Fibroblast of the aortic adventitia (primary cell): Measurements from ENCODE around the gene DOCK1. TPM values are rescaled to one million over a fixed set of nuclear protein-coding genes. Genes with fewer than 3 reads are reported as not detected.

ENCODE experiments used
- DNase-seq: peaks from one replicate; pipeline ENCODE4 v3.0.0-alpha.2; 2010; ENCODE audit warnings: low read depth
- H3K4me3 ChIP-seq: 2 replicates; pipeline ENCODE4 v1.5.1; 2011; ENCODE audit warnings: low read depth, mild to moderate bottlenecking, control low read depth, low read length, moderate library complexity
- CTCF ChIP-seq: IDR thresholded peaks from 2 replicates; pipeline ENCODE4 v1.5.1; 2011; ENCODE audit warnings: mild to moderate bottlenecking, low read length, control low read depth, inconsistent platforms; ENCODE audit not compliant: insufficient read depth
- total RNA-seq: library from RNA; depleted of rRNA; stranded (reverse); fragments of >200 nt; gene quantifications from 2 replicates; pipeline ENCODE4 v1.2.3, GENCODE V29; 2012; ENCODE audit warnings: low replicate concordance

Gene DOCK1
- total RNA-seq, 1 donor = 75.2 TPM

DNA sequence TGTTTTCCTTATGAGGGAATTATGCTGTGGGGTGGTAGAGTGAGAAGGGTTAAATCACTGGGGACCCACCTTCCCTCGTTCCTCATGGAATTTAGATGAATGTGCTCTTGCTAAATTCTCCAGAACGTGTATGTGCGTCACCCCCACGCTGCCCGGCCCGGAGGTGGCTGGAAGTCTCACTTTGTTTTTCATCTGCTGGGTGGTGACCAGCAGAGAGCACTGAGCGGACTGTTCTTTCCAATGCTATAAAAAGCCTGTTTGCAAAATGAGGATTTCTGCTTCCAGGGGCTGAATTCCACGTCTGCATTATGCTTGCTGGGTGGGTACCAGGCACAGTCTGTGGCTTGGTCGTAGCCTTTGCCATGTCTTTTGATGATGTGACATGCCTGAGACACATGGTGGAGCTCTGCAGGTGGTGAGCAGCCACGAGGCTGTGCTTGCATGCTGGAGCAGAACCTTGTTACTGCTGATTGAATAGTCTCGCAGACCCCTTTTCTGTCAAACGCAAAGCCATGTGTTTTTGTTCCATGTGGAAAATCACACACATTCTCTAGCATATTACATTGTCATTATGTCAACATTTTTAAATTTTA, 323.1 kb downstream of the DOCK1 start:
- no peak for TF ChIP-seq CTCF
- DNase-seq = peak; percentile 34
- no peak overlapping the region for H3K4me3 ChIP-seq

DNA sequence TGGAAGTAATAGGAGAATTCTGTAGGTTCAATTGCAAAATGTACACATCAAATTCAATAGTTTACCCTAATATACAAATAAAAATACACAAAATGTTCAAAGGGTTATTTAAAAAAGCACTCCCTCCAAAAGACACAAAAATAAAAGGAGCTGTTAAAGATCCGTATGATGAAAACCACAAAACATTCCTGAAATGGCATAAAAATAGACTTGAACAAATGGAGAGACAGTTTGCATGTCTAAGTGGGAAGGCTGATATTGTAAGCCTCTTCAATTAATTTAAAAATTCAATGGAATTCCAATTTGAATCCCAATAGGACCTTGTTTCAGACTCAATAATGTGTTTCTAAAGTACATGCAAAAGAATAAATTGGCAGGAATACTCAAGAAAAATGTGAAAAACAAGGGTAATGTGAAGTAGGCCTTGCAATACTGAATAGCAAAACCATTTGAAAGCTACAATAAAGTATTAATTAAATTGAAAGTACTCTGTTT, 329.1 kb downstream of the DOCK1 start:
- no peak overlapping the region for H3K4me3 ChIP-seq
- no peak for DNase-seq
- TF ChIP-seq CTCF = no peak

DNA sequence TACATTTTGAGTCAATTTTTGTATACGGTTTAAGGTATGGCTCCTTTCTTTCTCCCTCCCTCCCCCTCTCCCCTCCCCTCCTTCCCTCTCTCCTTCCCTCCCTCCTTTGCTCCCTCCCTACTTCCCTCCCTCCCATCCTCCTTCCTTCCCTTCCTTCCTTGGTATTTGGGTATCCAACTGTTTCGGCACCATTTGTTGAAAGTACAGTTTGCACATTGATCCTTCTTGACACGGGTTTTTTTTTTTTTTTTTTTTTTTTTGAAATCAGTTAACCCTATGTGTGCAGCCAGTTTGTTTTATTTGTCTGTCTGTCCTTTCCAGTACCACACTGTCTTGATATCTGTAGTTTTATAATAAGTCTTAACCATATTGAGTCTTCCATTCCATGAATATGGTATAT, 331.0 kb downstream of the DOCK1 start:
- no peak for TF ChIP-seq CTCF
- H3K4me3 ChIP-seq = no peak overlapping the region
- DNase-seq = no peak

- TF ChIP-seq CTCF = no peak
- no peak overlapping the region for H3K4me3 ChIP-seq
- DNase-seq = no peak
Measured at GRCh38 chr10:127242914-127243313, 337.7 kb downstream of the DOCK1 start.

DNA sequence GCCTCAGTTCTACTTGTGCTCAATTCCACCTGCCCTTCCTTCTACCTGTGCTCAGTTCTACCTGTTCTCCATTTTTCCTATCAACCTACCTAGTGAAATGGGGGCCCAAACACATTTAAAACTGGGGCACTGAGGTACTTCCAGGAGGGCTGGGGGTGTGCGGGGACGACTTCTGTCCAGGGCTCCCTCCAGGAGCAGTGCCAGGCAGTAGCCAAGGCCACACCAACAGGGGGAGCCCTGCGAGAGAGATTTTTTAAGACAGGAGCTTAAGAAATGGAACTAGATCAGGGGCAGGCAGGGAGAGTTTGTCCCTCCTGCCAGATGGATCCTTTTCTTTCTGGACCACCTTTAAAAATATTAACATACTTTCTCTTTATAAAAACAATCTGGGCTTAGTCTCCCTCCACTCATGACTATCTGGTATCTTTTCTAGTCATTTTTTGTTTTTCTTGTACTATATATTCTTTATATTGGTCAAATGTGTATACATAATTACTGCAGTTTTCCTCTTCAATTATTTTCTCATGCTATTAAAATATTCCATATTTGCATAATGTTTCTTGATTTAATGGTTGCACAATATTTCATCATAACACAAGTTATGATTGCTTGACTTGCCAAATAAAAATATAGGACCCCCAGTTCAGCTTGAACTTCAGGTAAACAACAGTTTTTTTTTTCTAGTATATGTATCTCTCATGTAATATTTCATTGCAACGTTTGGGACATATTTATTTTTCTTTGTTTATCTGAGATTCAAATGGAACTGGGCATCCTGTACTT, 338.5 kb downstream of the DOCK1 start:
- peak; percentile 19 for DNase-seq
- H3K4me3 ChIP-seq = no peak overlapping the region
- peak; percentile 47 for TF ChIP-seq CTCF

DNA sequence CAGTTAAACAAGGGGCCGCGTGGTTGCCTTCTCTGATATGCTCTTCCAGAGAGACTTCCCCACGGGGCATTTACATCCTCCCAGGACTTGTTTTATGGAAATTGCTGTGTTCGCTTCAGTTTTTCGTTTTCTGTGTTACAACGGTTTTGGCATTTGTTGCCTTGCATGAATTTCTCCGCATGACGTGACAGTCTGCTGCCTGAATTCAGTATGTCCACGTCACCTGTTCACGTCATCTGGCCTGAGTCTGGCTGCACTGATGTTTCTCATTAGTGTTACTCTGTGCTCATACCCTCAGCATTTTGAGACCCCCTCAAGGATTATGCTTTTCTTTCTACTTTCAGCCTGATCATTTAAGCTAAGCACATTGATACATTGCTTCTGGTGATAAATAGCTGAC, 340.2 kb downstream of the DOCK1 start:
- H3K4me3 ChIP-seq = no peak overlapping the region
- TF ChIP-seq CTCF = no peak
- no peak for DNase-seq

GRCh38 chr10:127250031-127250430, 344.8 kb downstream of the DOCK1 start:
- DNase-seq = no peak
- H3K4me3 ChIP-seq = no peak overlapping the region
- no peak for TF ChIP-seq CTCF
